ENCODE measurements around the gene SLC9A3. TPM values are rescaled to one million over a fixed set of nuclear protein-coding genes. Genes with fewer than 3 reads are reported as not detected.

The SLC9A3 gene
- total and polyA plus RNA-seq, 8 donors: 2.7 to 142 (median 14.9) TPM

DNA sequence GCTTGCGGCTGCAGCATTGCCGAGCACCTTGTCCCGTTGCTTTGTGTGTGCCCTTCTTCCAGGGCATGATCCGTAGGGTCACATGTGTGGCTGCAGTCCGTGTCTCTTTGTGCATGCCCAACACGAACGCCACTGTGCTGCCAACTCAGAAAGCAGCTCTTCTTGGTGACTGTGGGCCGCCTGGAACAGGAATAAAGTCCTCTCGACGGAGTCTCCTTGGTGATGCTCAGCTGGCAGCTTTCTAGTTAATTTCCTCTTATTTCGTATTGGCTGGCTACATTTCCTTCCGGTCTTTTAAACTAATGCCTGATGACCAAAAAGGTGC lies 75.5 kb downstream of the SLC9A3 start:
- H3K27ac ChIP-seq: peak overlapping the region in 1 of 5 donors; percentile 25
- no peaks in the 10 kb centered on the region for H3K27me3 ChIP-seq
- TF ChIP-seq EP300 (IDR thresholded peaks at IDR 0.05): no peak
- no peak for DNase-seq
- intact Hi-C loops (cut with DNase I; ENCODE audit: low total_unique reads): no loop called here
- no peak overlapping the region for H3K4me3 ChIP-seq
- H3K9me3 ChIP-seq: peaks cover 0 to 12% (median 10%) of the 10 kb centered on the region in 4 donors
- 89 to 94% (median 90%) methylated on average over 12 of the region's 12 CpGs for WGBS, 5 donors
- H3K4me1 ChIP-seq: peaks cover 8 to 48% (median 23%) of the 10 kb centered on the region in 4 donors
- H3K36me3 ChIP-seq: peaks cover 61 to 84% (median 79%) of the 10 kb centered on the region in 4 donors

DNA sequence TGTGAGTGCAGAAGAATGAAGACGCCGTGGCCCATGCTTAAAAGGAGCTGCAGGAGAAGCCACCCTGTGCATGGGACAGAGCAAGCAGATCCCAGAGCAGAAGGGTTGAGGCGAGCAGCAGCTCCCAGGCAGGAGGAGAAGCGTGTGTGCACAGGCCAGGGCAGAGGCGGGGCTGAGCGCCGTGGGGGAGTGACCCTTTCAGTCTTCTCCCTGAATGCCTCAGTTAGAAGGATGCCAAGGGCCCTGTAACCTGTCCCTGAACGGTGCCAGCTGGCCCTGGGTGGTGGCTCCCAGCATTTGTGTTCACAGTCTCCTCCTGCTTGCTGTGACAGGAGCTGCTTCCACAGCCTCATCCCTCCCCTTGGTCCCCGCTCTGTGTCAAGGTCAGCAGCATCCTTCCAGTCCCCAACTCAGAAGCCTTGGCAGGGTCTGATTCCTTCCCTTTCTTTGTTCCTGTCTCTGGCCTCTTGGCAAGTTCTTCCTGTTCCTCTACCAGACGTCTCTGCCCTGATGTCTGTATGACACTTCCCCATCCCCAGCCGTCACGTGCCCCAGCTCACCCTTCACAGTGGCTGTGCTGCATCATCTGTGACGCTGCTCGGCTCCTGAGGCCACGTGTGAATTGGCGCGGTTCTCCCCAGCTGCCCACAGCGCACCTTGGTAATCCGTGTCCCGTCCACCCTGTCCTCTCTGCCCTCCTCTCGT lies 76.0 kb downstream of the SLC9A3 start:
- peaks cover 0 to 12% (median 10%) of the 10 kb centered on the region in 4 donors for H3K9me3 ChIP-seq
- 83 to 93% (median 87%) methylated on average over 18 to 21 of the region's 21 CpGs for WGBS, 5 donors
- DNase-seq: peak; percentile 28
- intact Hi-C loops (cut with DNase I; ENCODE audit: low total_unique reads): no loop called here
- H3K27me3 ChIP-seq: no peaks in the 10 kb centered on the region
- peaks cover 55 to 79% (median 74%) of the 10 kb centered on the region in 4 donors for H3K36me3 ChIP-seq
- H3K4me1 ChIP-seq: peaks cover 11 to 52% (median 26%) of the 10 kb centered on the region in 4 donors
- no peak overlapping the region for H3K4me3 ChIP-seq
- TF ChIP-seq POLR2A (IDR thresholded peaks at IDR 0.05) (no peak), EP300 (IDR thresholded peaks at IDR 0.05) (no peak), POLR2AphosphoS5 (IDR thresholded peaks at IDR 0.05) (no peak)
- TF ChIP-seq, protein P1, sequence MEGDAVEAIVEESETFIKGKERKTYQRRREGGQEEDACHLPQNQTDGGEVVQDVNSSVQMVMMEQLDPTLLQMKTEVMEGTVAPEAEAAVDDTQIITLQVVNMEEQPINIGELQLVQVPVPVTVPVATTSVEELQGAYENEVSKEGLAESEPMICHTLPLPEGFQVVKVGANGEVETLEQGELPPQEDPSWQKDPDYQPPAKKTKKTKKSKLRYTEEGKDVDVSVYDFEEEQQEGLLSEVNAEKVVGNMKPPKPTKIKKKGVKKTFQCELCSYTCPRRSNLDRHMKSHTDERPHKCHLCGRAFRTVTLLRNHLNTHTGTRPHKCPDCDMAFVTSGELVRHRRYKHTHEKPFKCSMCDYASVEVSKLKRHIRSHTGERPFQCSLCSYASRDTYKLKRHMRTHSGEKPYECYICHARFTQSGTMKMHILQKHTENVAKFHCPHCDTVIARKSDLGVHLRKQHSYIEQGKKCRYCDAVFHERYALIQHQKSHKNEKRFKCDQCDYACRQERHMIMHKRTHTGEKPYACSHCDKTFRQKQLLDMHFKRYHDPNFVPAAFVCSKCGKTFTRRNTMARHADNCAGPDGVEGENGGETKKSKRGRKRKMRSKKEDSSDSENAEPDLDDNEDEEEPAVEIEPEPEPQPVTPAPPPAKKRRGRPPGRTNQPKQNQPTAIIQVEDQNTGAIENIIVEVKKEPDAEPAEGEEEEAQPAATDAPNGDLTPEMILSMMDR (IDR thresholded peaks at IDR 0.05): no peak
- peak overlapping the region in 1 of 5 donors; percentile 25 for H3K27ac ChIP-seq

DNA sequence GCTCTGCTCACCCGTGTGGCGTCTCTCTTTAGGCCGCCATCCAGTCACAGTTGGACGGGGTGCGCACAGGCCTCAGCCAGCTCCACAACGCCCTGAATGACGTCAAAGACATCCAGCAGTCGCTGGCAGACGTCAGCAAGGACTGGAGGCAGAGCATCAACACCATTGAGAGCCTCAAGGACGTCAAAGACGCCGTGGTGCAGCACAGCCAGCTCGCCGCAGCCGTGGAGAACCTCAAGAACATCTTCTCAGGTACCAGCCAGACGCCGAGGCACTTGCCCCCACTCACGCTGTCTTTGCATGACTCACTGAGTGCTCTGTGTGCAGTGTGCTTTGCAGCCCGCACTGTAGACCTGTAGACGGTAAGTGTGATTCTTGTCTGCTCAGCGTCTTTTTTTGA lies 76.7 kb downstream of the SLC9A3 start:
- Histone ChIP-seq H3K27me3 (no peaks in the 10 kb centered on the region), H3K27ac (no peak overlapping the region), H3K4me1 (peaks cover 12 to 53% (median 29%) of the 10 kb centered on the region in 4 donors), H3K9me3 (peaks cover 0 to 12% (median 10%) of the 10 kb centered on the region in 4 donors), H3K36me3 (peaks cover 48 to 72% (median 67%) of the 10 kb centered on the region in 4 donors), H3K4me3 (no peak overlapping the region)
- DNase-seq: no peak
- intact Hi-C loops (cut with DNase I; ENCODE audit: low total_unique reads): no loop called here
- TF ChIP-seq EP300 (IDR thresholded peaks at IDR 0.05) (no peak), POLR2AphosphoS5 (IDR thresholded peaks at IDR 0.05) (no peak), POLR2A (IDR thresholded peaks at IDR 0.05) (no peak)
- TF ChIP-seq, protein P1 (IDR thresholded peaks at IDR 0.05): no peak
- 90 to 95% (median 94%) methylated on average over 21 of the region's 21 CpGs for WGBS, 5 donors

DNA sequence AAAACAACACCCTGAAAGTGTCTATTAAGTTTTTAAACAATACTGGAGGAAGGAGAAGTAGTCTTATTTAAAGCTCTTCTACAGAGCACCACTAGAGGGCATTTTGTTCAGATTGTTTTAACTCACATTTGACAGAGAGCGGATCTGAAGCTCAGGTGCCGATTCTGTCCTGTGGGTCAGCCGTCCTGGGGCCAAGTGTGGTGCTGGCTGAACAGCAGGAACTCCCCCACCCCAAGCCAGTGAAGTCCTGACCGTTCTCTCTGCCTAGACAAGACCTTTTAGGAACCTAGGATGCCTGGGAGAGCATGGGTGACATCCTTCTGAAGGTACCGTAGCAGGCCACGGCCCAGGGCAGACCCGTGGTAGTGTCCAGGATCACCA lies 77.4 kb downstream of the SLC9A3 start:
- Histone ChIP-seq H3K9me3 (peaks cover 0 to 8% (median 3%) of the 10 kb centered on the region in 4 donors), H3K27ac (no peak overlapping the region), H3K4me3 (no peak overlapping the region), H3K4me1 (peaks cover 18 to 59% (median 35%) of the 10 kb centered on the region in 4 donors), H3K36me3 (peaks cover 42 to 65% (median 61%) of the 10 kb centered on the region in 4 donors), H3K27me3 (no peaks in the 10 kb centered on the region)
- no peak for TF ChIP-seq POLR2A (IDR thresholded peaks at IDR 0.05)
- TF ChIP-seq, protein P1 (IDR thresholded peaks at IDR 0.05): peak in 5 of 7 experiments; percentile 14 to 45 (median 35)
- intact Hi-C loops (cut with DNase I; ENCODE audit: low total_unique reads): no loop called here
- peak in 1 of 2 donors; percentile 57 for DNase-seq
- 47 to 54% (median 51%) methylated on average over 7 of the region's 7 CpGs for WGBS, 5 donors
